SK-N-SH (cell line): Measurements from ENCODE around the gene AEBP1. TPM values are rescaled to one million over a fixed set of nuclear protein-coding genes. Genes with fewer than 3 reads are reported as not detected.

Experiments
- CTCF ChIA-PET: fragments of 300-600, 350-600 bp; formaldehyde crosslinking; extraction: SDS; loops from one replicate; lab custom pipeline; 2021; lab: Yijun Ruan, JAX
- POLR2A ChIA-PET: fragments of 350-600 bp; sonication (Branson Sonifier 250); formaldehyde crosslinking; extraction: SDS; loops from one replicate; lab custom pipeline; 2020; ENCODE audit warnings: antibody characterized with exemption, inconsistent platforms; lab: Yijun Ruan, JAX
- DNase-seq: peaks from one replicate; pipeline ENCODE4 v3.0.0; 2012
- H2AFZ ChIP-seq: fragments of 200-600 bp; sonication (generic); 2 replicates; pipeline ENCODE4 v1.8.1; 2016; ENCODE audit warnings: antibody characterized with exemption, mild to moderate bottlenecking, low read depth
- H3F3A ChIP-seq: fragments of 200-600 bp; sonication (generic); replicated peaks from 2 replicates; pipeline ENCODE3; 2016; ENCODE audit warnings: antibody characterized with exemption, mild to moderate bottlenecking; ENCODE audit not compliant: insufficient read depth
- H3K27ac ChIP-seq, 2 experiments: fragments of 200-500 bp in 1 of 2; fragments of 200-600 bp in 1 of 2; sonication (Bioruptor generic) in 1 of 2; sonication (generic), shearing (Covaris generic) in 1 of 2; 2 replicates each; pipeline versions ENCODE4 v1.5.1 to v1.6.1; 2014 to 2016; ENCODE audit warnings: low read depth in 2 of 2, inconsistent platforms in 1 of 2, low read length in 1 of 2, mild to moderate bottlenecking in 1 of 2, mixed read lengths in 1 of 2
- H3K27me3 ChIP-seq: fragments of 200-600 bp; sonication (generic), shearing (Covaris generic); 2 replicates; pipeline ENCODE4 v1.6.1; 2016; ENCODE audit warnings: mixed run types; ENCODE audit not compliant: insufficient read depth
- H3K36me3 ChIP-seq, 2 experiments: fragments of 200-500 bp in 1 of 2; fragments of 200-600 bp in 1 of 2; sonication (Bioruptor generic) in 1 of 2; sonication (generic) in 1 of 2; replicated peaks in 1 of 2; 2 replicates each; pipeline versions ENCODE3 to v1.5.1; 2014 to 2016; ENCODE audit warnings: low read length in 1 of 2, mild to moderate bottlenecking in 1 of 2; ENCODE audit not compliant: insufficient read depth in 2 of 2, control insufficient read depth in 1 of 2
- H3K4me1 ChIP-seq, 2 experiments: fragments of 200-500 bp in 1 of 2; fragments of 200-600 bp in 1 of 2; sonication (Bioruptor generic) in 1 of 2; sonication (generic), shearing (Covaris generic) in 1 of 2; 2 replicates each; pipeline versions ENCODE4 v1.5.1 to v1.6.1; 2014 to 2016; ENCODE audit warnings: low read depth in 1 of 2, low read length in 1 of 2, mixed run types in 1 of 2; ENCODE audit not compliant: insufficient read depth in 2 of 2, control insufficient read depth in 1 of 2
- H3K4me2 ChIP-seq: fragments of 200-600 bp; sonication (generic), shearing (Covaris generic); 2 replicates; pipeline ENCODE4 v1.6.1; 2017; ENCODE audit warnings: mixed run types
- H3K4me3 ChIP-seq, 2 experiments: fragments of 200-500 bp in 1 of 2; fragments of 200-600 bp in 1 of 2; sonication (Bioruptor generic) in 1 of 2; sonication (generic), shearing (Covaris generic) in 1 of 2; 2 replicates each; pipeline versions ENCODE4 v1.5.1 to v1.8.1; 2014 to 2016; ENCODE audit warnings: low read depth in 2 of 2, inconsistent platforms in 1 of 2, low read length in 1 of 2, mild to moderate bottlenecking in 1 of 2, mixed read lengths in 1 of 2, moderate library complexity in 1 of 2
- H3K79me2 ChIP-seq: fragments of 200-600 bp; sonication (generic); 2 replicates; pipeline ENCODE4 v1.8.1; 2017; ENCODE audit warnings: mild to moderate bottlenecking; ENCODE audit not compliant: insufficient read depth
- H3K9ac ChIP-seq: fragments of 200-600 bp; sonication (generic); 2 replicates; pipeline ENCODE4 v1.6.1; 2017; ENCODE audit warnings: mixed run types
- H3K9me2 ChIP-seq: fragments of 200-600 bp; sonication (generic); 2 replicates; pipeline ENCODE4 v1.6.1; 2017; ENCODE audit warnings: mixed run types
- H3K9me3 ChIP-seq: fragments of 200-600 bp; sonication (generic); 2 replicates; pipeline ENCODE4 v1.6.1; 2017; ENCODE audit warnings: mixed run types, mild to moderate bottlenecking, moderate library complexity
- H4K20me1 ChIP-seq: fragments of 200-600 bp; sonication (generic); 2 replicates; pipeline ENCODE4 v1.6.1; 2017; ENCODE audit warnings: mild to moderate bottlenecking, mixed run types; ENCODE audit not compliant: insufficient read depth
- CHD2 ChIP-seq: fragments of 150-350 bp; IDR thresholded peaks from 2 replicates; pipeline ENCODE4 v1.6.1; 2018; ENCODE audit warnings: low read length; ENCODE audit not compliant: partially characterized antibody
- CTCF ChIP-seq: fragments of 200-600 bp; sonication (generic); IDR thresholded peaks from 2 replicates; pipeline ENCODE4 v1.6.1; 2017; ENCODE audit warnings: antibody characterized with exemption, mild to moderate bottlenecking, moderate library complexity
- EZH2phosphoT487 ChIP-seq: fragments of 200-600 bp; sonication (generic); IDR thresholded peaks from 2 replicates; pipeline ENCODE4 v1.6.1; 2017; ENCODE audit warnings: low read depth, mixed run types, mild to moderate bottlenecking, antibody characterized with exemption, moderate library complexity, borderline replicate concordance
- FOXJ3 ChIP-seq: sonication (generic); formaldehyde crosslinking; IDR thresholded peaks from 2 replicates; pipeline ENCODE4 v1.5.1; 2020; ENCODE audit warnings: mild to moderate bottlenecking, missing genetic modification reagents
- GABPA ChIP-seq: IDR thresholded peaks from 2 replicates; pipeline ENCODE4 v1.4.0; 2012; ENCODE audit warnings: low read depth, mild to moderate bottlenecking
- NRF1 ChIP-seq: IDR thresholded peaks from 2 replicates; pipeline ENCODE4 v1.6.1; 2012; ENCODE audit warnings: low read depth, mild to moderate bottlenecking, low read length
- POLR2AphosphoS5 ChIP-seq: IDR thresholded peaks from 2 replicates; pipeline ENCODE4 v1.6.1; 2012; ENCODE audit warnings: low read depth, low read length
- RAD21 ChIP-seq: IDR thresholded peaks from 2 replicates; pipeline ENCODE4 v1.6.1; 2012; ENCODE audit warnings: mild to moderate bottlenecking, low read length
- SIN3A ChIP-seq: IDR thresholded peaks from 2 replicates; pipeline ENCODE4 v1.6.1; 2012; ENCODE audit warnings: low read depth, mild to moderate bottlenecking, low read length, moderate library complexity, borderline replicate concordance
- SMC3 ChIP-seq: IDR thresholded peaks from 2 replicates; pipeline ENCODE4 v1.6.1; 2012; ENCODE audit warnings: low read depth, low read length, improper control_type of control experiment
- TAF1 ChIP-seq: IDR thresholded peaks from 2 replicates; pipeline ENCODE4 v1.6.1; 2012; ENCODE audit warnings: low read depth, mild to moderate bottlenecking, low read length, moderate library complexity, borderline replicate concordance
- TEAD4 ChIP-seq: IDR thresholded peaks from 2 replicates; pipeline ENCODE4 v1.4.0; 2012; ENCODE audit warnings: mild to moderate bottlenecking, borderline replicate concordance; ENCODE audit not compliant: insufficient read depth
- USF2 ChIP-seq: fragments of 150-350 bp; IDR thresholded peaks from 2 replicates; pipeline ENCODE4 v1.6.1; 2017; ENCODE audit warnings: antibody characterized with exemption, low read length, low read depth, borderline replicate concordance
- ZBTB33 ChIP-seq: IDR thresholded peaks from 2 replicates; pipeline ENCODE4 v1.4.0; 2012; ENCODE audit warnings: low read depth, borderline replicate concordance
- WGBS: methylation state at CpG from one replicate; pipeline ENCODE4 v1.1.6; 2017; ENCODE audit warnings: low lambda C conversion rate; 5-methylcytosine and 5-hydroxymethylcytosine counted together
- polyA plus RNA-seq, 3 experiments: library from polyadenylated mRNA; depleted of rRNA; stranded (reverse); fragments of >200 nt; gene quantifications; 2 replicates each; pipeline ENCODE4 v1.2.3, GENCODE V29; 2012

Gene AEBP1
- polyA plus RNA-seq, 1 of the 3 experiments (the other 2 are of a cell fraction): 105 TPM

GRCh38 chr7:44083796-44084195, 20.3 kb upstream of the AEBP1 start:
- Histone ChIP-seq H3K9me2 (no peaks in the 10 kb centered on the region), H3K4me2 (peak overlapping the region; percentile 84; the same call in 1 of the 2 replicates), H3F3A (peaks cover 39% of the 10 kb centered on the region), H3K9me3 (no peaks in the 10 kb centered on the region), H4K20me1 (no peaks in the 10 kb centered on the region), H3K9ac (no peak overlapping the region), H2AFZ (no peak overlapping the region), H3K4me3 (no peak overlapping the region), H3K36me3 (peaks cover 4 to 20% of the 10 kb centered on the region in 2 experiments), H3K79me2 (peaks cover 21% of the 10 kb centered on the region), H3K27me3 (no peaks in the 10 kb centered on the region), H3K4me1 (peaks cover 22 to 28% of the 10 kb centered on the region in 2 experiments), H3K27ac (peak overlapping the region in 1 of 2 experiments; percentile 100; a peak in 2 of 4 replicates)
- TF ChIP-seq NRF1 (no peak), TEAD4 (no peak), TAF1 (no peak), EZH2phosphoT487 (no peak), FOXJ3 (CRISPR knock-in tag) (no peak), CHD2 (no peak), USF2 (no peak), GABPA (no peak), POLR2AphosphoS5 (no peak), ZBTB33 (no peak), RAD21 (no peak), SMC3 (no peak), SIN3A (no peak)
- no peak for DNase-seq
- ChIA-PET POLR2A (no interaction called here), CTCF (interaction anchor here (1.9 to 3.0 kb wide), 2 partner anchors 11 to 113 kb away, joined by 7 to 8 read pairs; no protein-coding TSS in a partner anchor)
- 94% methylated on average over 3 of the region's 3 CpGs for whole genome bisulfite sequencing

- Histone ChIP-seq H4K20me1 (no peaks in the 10 kb centered on the region), H3K79me2 (peaks cover 21% of the 10 kb centered on the region), H3K36me3 (peaks cover 0 to 11% of the 10 kb centered on the region in 2 experiments), H3K9me2 (no peaks in the 10 kb centered on the region), H3K4me2 (no peak overlapping the region; the same call in 1 of the 2 replicates), H3K4me3 (no peak overlapping the region), H3K27me3 (no peaks in the 10 kb centered on the region), H2AFZ (peak overlapping the region; percentile 34; the same call in 1 of the 2 replicates), H3K9ac (no peak overlapping the region), H3K4me1 (peaks cover 24 to 28% of the 10 kb centered on the region in 2 experiments), H3K27ac (peak overlapping the region; percentile 29 to 100; a peak in 3 of 4 replicates), H3K9me3 (no peaks in the 10 kb centered on the region), H3F3A (peaks cover 48% of the 10 kb centered on the region)
- POLR2A ChIA-PET: no interaction called here
- 79% methylated on average over 4 of the region's 4 CpGs for WGBS
- no peak for TF ChIP-seq ZBTB33
- TF ChIP-seq CTCF: no peak
- no peak for DNase-seq
- CTCF ChIA-PET: interaction anchor here (1.7 to 3.0 kb wide), 3 partner anchors 12 to 112 kb away, joined by 6 to 8 read pairs (median 7); no protein-coding TSS in a partner anchor
Measured at GRCh38 chr7:44084701-44085100, 19.4 kb upstream of the AEBP1 start.
